K562 (cell line): Measurements from ENCODE around the gene RNF113A. TPM values are rescaled to one million over a fixed set of nuclear protein-coding genes. Genes with fewer than 3 reads are reported as not detected.
A peak's percentile ranks its signal among the peaks of the same experiment; 100 is the strongest.

Experiments used
- BHLHE40 ChIP-seq: IDR thresholded peaks from 2 replicates; pipeline ENCODE4 v1.6.1; 2011; ENCODE audit warnings: low read length, improper control_type of control experiment
- BMI1 ChIP-seq: fragments of 150-350 bp; IDR thresholded peaks from 2 replicates; pipeline ENCODE4 v1.6.1; 2014; ENCODE audit warnings: low read length
- CXXC5 ChIP-seq: fragments of 250-450 bp; sonication (Bioruptor Pico); IDR thresholded peaks from 2 replicates; pipeline ENCODE4 v1.8.0; 2022; ENCODE audit warnings: inconsistent platforms, mild to moderate bottlenecking, moderate library complexity
- E2F3 ChIP-seq: fragments of 250-450 bp; sonication (Bioruptor Pico); IDR thresholded peaks from 2 replicates; pipeline ENCODE4 v1.4.0; 2020; ENCODE audit warnings: mild to moderate bottlenecking
- HOXB6 ChIP-seq: fragments of 250-450 bp; sonication (Bioruptor Pico); IDR thresholded peaks from 2 replicates; pipeline ENCODE4 v1.5.1; 2022; ENCODE audit warnings: mild to moderate bottlenecking, borderline replicate concordance
- KDM4B ChIP-seq, 2 experiments: fragments of 450-650 bp in 1 of 2; sonication (generic) in 1 of 2; IDR thresholded peaks; 2 replicates each; pipeline ENCODE4 v1.6.1; 2016 to 2017; ENCODE audit warnings: borderline replicate concordance in 2 of 2, antibody characterized with exemption in 1 of 2, low read depth in 1 of 2, mild to moderate bottlenecking in 1 of 2
- MNT ChIP-seq, 2 experiments: fragments of 450-650 bp; conservative IDR thresholded peaks; 2 replicates each; pipeline ENCODE4 v1.6.1; 2017; ENCODE audit warnings: mild to moderate bottlenecking in 2 of 2, moderate library complexity in 2 of 2
- RBM34 ChIP-seq: fragments of 200-400 bp; formaldehyde crosslinking; IDR thresholded peaks from 2 replicates; pipeline ENCODE4 v1.6.1; 2018; ENCODE audit warnings: low read length, borderline replicate concordance; ENCODE audit not compliant: insufficient read depth
- RNF219 ChIP-seq: fragments of 250-450 bp; sonication (Bioruptor Pico); IDR thresholded peaks from 2 replicates; pipeline ENCODE4 v1.5.0; 2022; ENCODE audit warnings: mild to moderate bottlenecking
- TAF9B ChIP-seq: fragments of 450-650 bp; IDR thresholded peaks from 2 replicates; pipeline ENCODE4 v1.6.1; 2018; ENCODE audit warnings: mild to moderate bottlenecking; ENCODE audit not compliant: partially characterized antibody
- TBL1XR1 ChIP-seq, 2 experiments: IDR thresholded peaks; 2 replicates each; pipeline ENCODE4 v1.6.1; 2012; ENCODE audit warnings: improper control_type of control experiment in 2 of 2, low read length in 2 of 2, mild to moderate bottlenecking in 1 of 2
- TOE1 ChIP-seq, 2 experiments: fragments of 450-650 bp in 1 of 2; sonication (generic) in 1 of 2; formaldehyde crosslinking in 1 of 2; IDR thresholded peaks; 2 replicates each; pipeline versions ENCODE4 v1.7.1 to v1.8.0; 2016 to 2022; ENCODE audit warnings: borderline replicate concordance in 2 of 2, mild to moderate bottlenecking in 2 of 2, antibody characterized with exemption in 1 of 2, inconsistent platforms in 1 of 2, low read depth in 1 of 2, missing genetic modification reagents in 1 of 2, moderate library complexity in 1 of 2
- ZC3H11A ChIP-seq: IDR thresholded peaks from 2 replicates; pipeline ENCODE4 v1.6.1; 2012; ENCODE audit warnings: low read depth, low read length, improper control_type of control experiment
- ZNF347 ChIP-seq: fragments of 450-650 bp; formaldehyde crosslinking; IDR thresholded peaks from 2 replicates; pipeline ENCODE4 v1.4.0; 2020; ENCODE audit warnings: low read depth, mild to moderate bottlenecking, moderate library complexity
- ZNF507 ChIP-seq: conservative IDR thresholded peaks from 2 replicates; pipeline ENCODE4 v1.6.1; 2017; ENCODE audit warnings: missing genetic modification characterization, missing compliant biosample characterization
- polyA plus RNA-seq, 8 experiments: library from polyadenylated mRNA; depleted of rRNA in 4 of 8; stranded (reverse) in 5 of 8; unstranded in 3 of 8; fragments of >200 nt; fragmentation: Nextera tagmentation in 2 of 8; fragmentation: Illumina TruSeq in 1 of 8; extraction: Ambion mirVana in 2 of 8; extraction: Trizol in 1 of 8; gene quantifications; 2 replicates each; pipeline versions ENCODE4 v1.2.1 to v1.2.3, GENCODE V29; 2011 to 2014; ENCODE audit warnings: inconsistent platforms in 1 of 8, missing spikeins in 1 of 8
- total RNA-seq, 7 experiments: library from RNA; depleted of rRNA in 6 of 7; stranded (reverse); fragments of >200 nt in 6 of 7; fragmentation: Illumina TruSeq in 2 of 7; extraction: Trizol in 2 of 7; gene quantifications; 2 replicates each; pipeline versions ENCODE4 v1.2.1 to v1.2.3, GENCODE V29; 2011 to 2021; ENCODE audit warnings: low replicate concordance in 1 of 7

RNF113A gene
- total and polyA plus RNA-seq, 9 of the 15 experiments (the other 6 are each of a cell fraction or from before 2014, with no cell fraction given): 21.2 to 38.4 (median 28.1) TPM

GRCh38 chrX:119871599-119872395 lies at the start of gene RNF113A, which contains the start of gene NDUFA1 (continued):
- TF ChIP-seq RBM34 (no peak), ZC3H11A (0 out of 2 replicates have a peak, but pooled peaks have one; percentile 53), ZNF507 (no peak), BHLHE40 (peak; percentile 26; the same call in 1 of the 2 replicates), HOXB6 (no peak), BMI1 (no peak), RNF219 (CRISPR knock-in tag) (no peak), CXXC5 (CRISPR knock-in tag) (peak; percentile 89), MNT (conservative IDR thresholded peaks at IDR 0.05) (peak; percentile 71 to 75; a peak in 3 of 4 replicates), KDM4B (IDR thresholded peaks at IDR 0.05; ENCODE audit: borderline replicate concordance in 2 of 2, low read depth in 1 of 2) (0 out of 4 replicates have a peak, but pooled peaks of 1 of the 2 experiments have one; percentile 20), TBL1XR1 (IDR thresholded peaks at IDR 0.05; ENCODE audit: low read length in 2 of 2) (no peak), TOE1 (IDR thresholded peaks at IDR 0.05; ENCODE audit: borderline replicate concordance) (peak; percentile 58; the same call in 1 of the 2 replicates), TOE1 (CRISPR knock-in tag; IDR thresholded peaks at IDR 0.05; ENCODE audit: borderline replicate concordance, low read depth) (no peak), E2F3 (no peak), ZNF347 (CRISPR knock-in tag) (no peak), TAF9B (peak; percentile 69)
